IMR-90 (cell line): ENCODE data around the gene KRTAP5-6. TPM values are rescaled to one million over a fixed set of nuclear protein-coding genes. Genes with fewer than 3 reads are reported as not detected.

Experiments
- ATAC-seq: fragments of 200-7000 bp; cut with Tn5 transposase; 2 replicates; pipeline ENCODE4 v1.9.1; 2020; ENCODE audit warnings: low read depth, mild to moderate bottlenecking, moderate library complexity
- BruUV-seq: library from RNA; stranded (reverse); fragments of 400-500 nt; replicated peaks from 2 replicates; lab custom pipeline; 2021; lab: Mats Ljungman, UMichigan
- CTCF ChIA-PET: fragments of 300-600 bp; formaldehyde crosslinking; extraction: SDS; loops from one replicate; lab custom pipeline; 2021; ENCODE audit warnings: antibody characterized with exemption; lab: Yijun Ruan, JAX
- POLR2A ChIA-PET: fragments of 300-600 bp; sonication (Branson Sonifier 250); formaldehyde crosslinking; loops from one replicate; lab custom pipeline; 2022; ENCODE audit warnings: antibody characterized with exemption; ENCODE audit not compliant: unreplicated experiment; lab: Charles Lee
- DNase-seq: peaks from one replicate; pipeline ENCODE4 v3.0.0; 2013
- H2AFZ ChIP-seq: replicated peaks from 2 replicates; pipeline ENCODE3; 2013; ENCODE audit warnings: low read length, mild to moderate bottlenecking; ENCODE audit not compliant: poor library complexity
- H2AK5ac ChIP-seq: 2 replicates; pipeline ENCODE4 v1.6.1; 2013; ENCODE audit warnings: low read depth, low read length, inconsistent platforms
- H2AK9ac ChIP-seq: replicated peaks from 2 replicates; pipeline ENCODE3; 2013; ENCODE audit warnings: mild to moderate bottlenecking, low read depth, low read length, moderate library complexity; ENCODE audit not compliant: poor library complexity
- H2BK120ac ChIP-seq: 2 replicates; pipeline ENCODE4 v1.6.1; 2013; ENCODE audit warnings: low read depth, low read length, inconsistent platforms
- H2BK15ac ChIP-seq: 3 replicates; pipeline ENCODE4 v1.6.1; 2013; ENCODE audit warnings: low read depth, low read length, inconsistent platforms
- H2BK20ac ChIP-seq: 2 replicates; pipeline ENCODE4 v1.6.1; 2013; ENCODE audit warnings: low read depth, mild to moderate bottlenecking, inconsistent platforms, low read length, moderate library complexity
- H2BK5ac ChIP-seq: 2 replicates; pipeline ENCODE4 v1.6.1; 2013; ENCODE audit warnings: mild to moderate bottlenecking, low read depth, low read length, inconsistent platforms; ENCODE audit not compliant: poor library complexity, severe bottlenecking
- H3K14ac ChIP-seq: replicated peaks from 2 replicates; pipeline ENCODE4 v1.6.1; 2013; ENCODE audit warnings: low read depth, low read length, inconsistent platforms
- H3K18ac ChIP-seq: 2 replicates; pipeline ENCODE4 v1.6.1; 2013; ENCODE audit warnings: low read depth, low read length, control low read depth
- H3K23ac ChIP-seq: 2 replicates; pipeline ENCODE4 v1.6.1; 2013; ENCODE audit warnings: low read depth, low read length, inconsistent platforms
- H3K27ac ChIP-seq: 2 replicates; pipeline ENCODE4 v1.5.1; 2013; ENCODE audit warnings: mild to moderate bottlenecking, control low read depth, low read length; ENCODE audit not compliant: insufficient read depth
- H3K27me3 ChIP-seq: 2 replicates; pipeline ENCODE4 v1.6.1; 2013; ENCODE audit warnings: low read length; ENCODE audit not compliant: control insufficient read depth, insufficient read depth
- H3K36me3 ChIP-seq: 2 replicates; pipeline ENCODE4 v1.6.1; 2013; ENCODE audit warnings: low read length, mixed read lengths; ENCODE audit not compliant: control insufficient read depth, insufficient read depth
- H3K4ac ChIP-seq: 2 replicates; pipeline ENCODE4 v1.6.1; 2013; ENCODE audit warnings: low read depth, low read length, inconsistent platforms
- H3K4me1 ChIP-seq: 2 replicates; pipeline ENCODE4 v1.6.1; 2013; ENCODE audit warnings: low read length, mixed read lengths; ENCODE audit not compliant: control insufficient read depth, insufficient read depth
- H3K4me2 ChIP-seq: 2 replicates; pipeline ENCODE4 v1.6.1; 2013; ENCODE audit warnings: low read depth, mild to moderate bottlenecking, control low read depth, low read length, moderate library complexity
- H3K4me3 ChIP-seq: 2 replicates; pipeline ENCODE4 v1.5.1; 2013; ENCODE audit warnings: low read depth, mild to moderate bottlenecking, control low read depth, low read length, moderate library complexity; ENCODE audit not compliant: insufficient read depth
- H3K56ac ChIP-seq: 2 replicates; pipeline ENCODE4 v1.6.1; 2013; ENCODE audit warnings: low read length, inconsistent platforms; ENCODE audit not compliant: insufficient read depth; ENCODE audit errors: extremely low read depth
- H3K79me1 ChIP-seq, 2 experiments: 2 replicates each; pipeline ENCODE4 v1.6.1; 2013; ENCODE audit warnings: low read length in 2 of 2, inconsistent platforms in 1 of 2, low read depth in 1 of 2
- H3K9ac ChIP-seq: 2 replicates; pipeline ENCODE4 v1.6.1; 2013; ENCODE audit warnings: low read depth, low read length, control low read depth
- H3K9me1 ChIP-seq: 2 replicates; pipeline ENCODE4 v1.6.1; 2013; ENCODE audit warnings: low read length, inconsistent platforms; ENCODE audit not compliant: insufficient read depth
- H3K9me3 ChIP-seq: 2 replicates; pipeline ENCODE4 v1.6.1; 2013; ENCODE audit warnings: low read length; ENCODE audit not compliant: control insufficient read depth, insufficient read depth
- H4K20me1 ChIP-seq: 2 replicates; pipeline ENCODE4 v1.6.1; 2013; ENCODE audit warnings: low read length, inconsistent platforms; ENCODE audit not compliant: insufficient read depth
- H4K5ac ChIP-seq: 2 replicates; pipeline ENCODE4 v1.6.1; 2013; ENCODE audit warnings: mild to moderate bottlenecking, low read depth, low read length, control low read depth
- H4K8ac ChIP-seq, 2 experiments: 2 replicates each; pipeline ENCODE4 v1.6.1; 2013; ENCODE audit warnings: low read depth in 2 of 2, low read length in 2 of 2, control low read depth in 1 of 2, inconsistent platforms in 1 of 2
- H4K91ac ChIP-seq: 2 replicates; pipeline ENCODE4 v1.6.1; 2013; ENCODE audit warnings: low read depth, low read length, inconsistent platforms; ENCODE audit not compliant: insufficient read depth
- CEBPB ChIP-seq: IDR thresholded peaks from 2 replicates; pipeline ENCODE4 v1.6.1; 2012; ENCODE audit warnings: low read depth, low read length, improper control_type of control experiment
- CHD1 ChIP-seq: IDR thresholded peaks from 2 replicates; pipeline ENCODE4 v1.6.1; 2012; ENCODE audit warnings: low read depth, low read length, improper control_type of control experiment
- CTCF ChIP-seq: conservative IDR thresholded peaks from 2 replicates; pipeline ENCODE4 v1.5.1; 2012; ENCODE audit warnings: mild to moderate bottlenecking, low read depth, low read length, improper control_type of control experiment
- MXI1 ChIP-seq: IDR thresholded peaks from 2 replicates; pipeline ENCODE4 v1.6.1; 2012; ENCODE audit warnings: low read depth, mild to moderate bottlenecking, low read length, moderate library complexity, borderline replicate concordance
- NFE2L2 ChIP-seq: fragments of 150-350 bp; IDR thresholded peaks from 2 replicates; pipeline ENCODE4 v1.6.1; 2016; ENCODE audit warnings: low read depth, mild to moderate bottlenecking, low read length
- RFX5 ChIP-seq: IDR thresholded peaks from 2 replicates; pipeline ENCODE4 v1.8.0; 2012; ENCODE audit warnings: low read depth, mild to moderate bottlenecking, low read length, moderate library complexity
- SMC3 ChIP-seq: fragments of 150-350 bp; IDR thresholded peaks from 2 replicates; pipeline ENCODE4 v1.6.1; 2016; ENCODE audit warnings: low read depth, mild to moderate bottlenecking, antibody characterized with exemption, low read length, moderate library complexity
- USF2 ChIP-seq: fragments of 150-350 bp; IDR thresholded peaks from 2 replicates; pipeline ENCODE4 v1.6.1; 2017; ENCODE audit warnings: mild to moderate bottlenecking, antibody characterized with exemption, low read length, low read depth
- WGBS, 2 experiments: methylation state at CpG; one replicate each; pipeline versions ENCODE4 v1.1.5 to v1.1.7; 2013; ENCODE audit warnings: missing lambda C conversion rate in 2 of 2; ENCODE audit not compliant: insufficient read length in 1 of 2; ENCODE audit errors: extremely low coverage in 2 of 2; 5-methylcytosine and 5-hydroxymethylcytosine counted together
- dilution Hi-C: fragments of 300-500 bp; cut with HindIII; formaldehyde crosslinking; loops from one replicate; pipeline ENCODE4 v1.14.3; 2018; ENCODE audit warnings: low sequenced_read_pairs; ENCODE audit not compliant: unreplicated experiment
- in situ Hi-C: fragments of 300-500 bp; cut with MboI; formaldehyde crosslinking; loops from 3 replicates; pipeline ENCODE4 v1.14.3; 2019; ENCODE audit warnings: low sequenced_read_pairs, inconsistent platforms, mixed read lengths
- intact Hi-C: fragments of 100-400 bp; cut with micrococcal nuclease; formaldehyde crosslinking; loops from 2 replicates; pipeline ENCODE4 v1.10.0; 2022
- polyA plus RNA-seq, 3 experiments: library from polyadenylated mRNA; depleted of rRNA; stranded (reverse); fragments of >200 nt; gene quantifications; 2 replicates each; pipeline ENCODE4 v1.2.3, GENCODE V29; 2012; ENCODE audit warnings: low replicate concordance in 1 of 3
- total RNA-seq: library from RNA; depleted of rRNA; stranded (reverse); fragments of >200 nt; gene quantifications from 2 replicates; pipeline ENCODE4 v1.2.3, GENCODE V29; 2012

Gene KRTAP5-6
- total and polyA plus RNA-seq, 2 of the 4 experiments (the other 2 are of a cell fraction): not detected

GRCh38 chr11:1741741-1742140, 44.7 kb downstream of the KRTAP5-6 start:
- in situ Hi-C loops: no loop called here
- no peaks in the 10 kb centered on the region for H4K20me1 ChIP-seq
- no TSS peak for BruUV-seq

More at GRCh38 chr11:1741741-1742140, 44.7 kb downstream of the KRTAP5-6 start:
- H2AFZ ChIP-seq: no peak overlapping the region
- H3K9me3 ChIP-seq: peaks cover 10% of the 10 kb centered on the region
- H3K14ac ChIP-seq: no peak overlapping the region
- H2AK5ac ChIP-seq: no peak overlapping the region
- H3K9ac ChIP-seq: no peak overlapping the region
- no CpG with 5 or more reads among the region's 4 CpGs for WGBS, 2 experiments
- H3K27me3 ChIP-seq: peaks cover 24% of the 10 kb centered on the region
- H3K4me1 ChIP-seq: no peaks in the 10 kb centered on the region
- no peak for DNase-seq
- intact Hi-C loops: no loop called here
- no peak overlapping the region for H3K4me3 ChIP-seq
- H3K36me3 ChIP-seq: no peaks in the 10 kb centered on the region
- no peak overlapping the region for H3K27ac ChIP-seq
- dilution Hi-C loops: no loop called here
- no peak overlapping the region for H2BK120ac ChIP-seq
- no peak overlapping the region for H4K5ac ChIP-seq
- H2BK5ac ChIP-seq: no peak overlapping the region
- no peak overlapping the region for H2BK20ac ChIP-seq
- H4K91ac ChIP-seq: no peak overlapping the region
- H3K4me2 ChIP-seq: no peak overlapping the region
- H3K79me1 ChIP-seq: no peaks in the 10 kb centered on the region
- no peak overlapping the region for H2BK15ac ChIP-seq
- no peak overlapping the region for H4K8ac ChIP-seq
- no peak for ATAC-seq
- 0 out of 2 replicates have a peak, but pooled peaks cover 4% of the 10 kb centered on the region for H3K9me1 ChIP-seq
- no peak overlapping the region for H3K18ac ChIP-seq
- H3K4ac ChIP-seq: no peak overlapping the region
- no peak overlapping the region for H2AK9ac ChIP-seq
- CTCF ChIA-PET: no interaction called here
- POLR2A ChIA-PET: no interaction called here
- no peak overlapping the region for H3K56ac ChIP-seq
- H3K23ac ChIP-seq: no peak overlapping the region
- TF ChIP-seq CEBPB: no peak
- no peak for TF ChIP-seq CHD1
- TF ChIP-seq SMC3: no peak
- TF ChIP-seq MXI1: no peak
- TF ChIP-seq CTCF: no peak
- TF ChIP-seq RFX5: no peak
- no peak for TF ChIP-seq NFE2L2
- TF ChIP-seq USF2: no peak
